Measurements from ENCODE around the gene DDX10. TPM values are rescaled to one million over a fixed set of nuclear protein-coding genes. Genes with fewer than 3 reads are reported as not detected.

DDX10 gene
- total RNA-seq, 2 experiments from 2014 or later, result 15.0 to 15.4 TPM

- H3K27ac ChIP-seq (ENCODE audit: low read depth in 1 of 2, low read length in 2 of 2), result no peak overlapping the region
- ChIA-PET POLR2A (no interaction called here), CTCF (no interaction called here)
- H3K27ac Mint-ChIP-seq, result no peak overlapping the region
- H3K9me3 Mint-ChIP-seq, result peaks cover 4% of the 10 kb centered on the region
- H3K36me3 ChIP-seq (ENCODE audit: insufficient read depth, low read length), result no peaks in the 10 kb centered on the region
- no peak overlapping the region for H3K4me3 ChIP-seq (ENCODE audit: low read length)
- no peak overlapping the region for H3K4me3 Mint-ChIP-seq
- no peak for DNase-seq
- H3K4me1 ChIP-seq (ENCODE audit: insufficient read depth, low read length), result no peaks in the 10 kb centered on the region
- intact Hi-C loops (cut with DNase I, micrococcal nuclease), result no loop called here
- ATAC-seq (ENCODE audit: poor library complexity), result no peak
- H3K27me3 ChIP-seq (ENCODE audit: control insufficient read depth in 1 of 2, insufficient read depth in 2 of 2, low read length in 2 of 2), result no peaks in the 10 kb centered on the region
- H3K4me1 Mint-ChIP-seq (ENCODE audit: low read depth), result peaks cover 8% of the 10 kb centered on the region
- no peaks in the 10 kb centered on the region for H3K27me3 Mint-ChIP-seq
- H3K36me3 Mint-ChIP-seq (ENCODE audit: low read depth), result peaks cover 15% of the 10 kb centered on the region
- TF ChIP-seq, protein P1, sequence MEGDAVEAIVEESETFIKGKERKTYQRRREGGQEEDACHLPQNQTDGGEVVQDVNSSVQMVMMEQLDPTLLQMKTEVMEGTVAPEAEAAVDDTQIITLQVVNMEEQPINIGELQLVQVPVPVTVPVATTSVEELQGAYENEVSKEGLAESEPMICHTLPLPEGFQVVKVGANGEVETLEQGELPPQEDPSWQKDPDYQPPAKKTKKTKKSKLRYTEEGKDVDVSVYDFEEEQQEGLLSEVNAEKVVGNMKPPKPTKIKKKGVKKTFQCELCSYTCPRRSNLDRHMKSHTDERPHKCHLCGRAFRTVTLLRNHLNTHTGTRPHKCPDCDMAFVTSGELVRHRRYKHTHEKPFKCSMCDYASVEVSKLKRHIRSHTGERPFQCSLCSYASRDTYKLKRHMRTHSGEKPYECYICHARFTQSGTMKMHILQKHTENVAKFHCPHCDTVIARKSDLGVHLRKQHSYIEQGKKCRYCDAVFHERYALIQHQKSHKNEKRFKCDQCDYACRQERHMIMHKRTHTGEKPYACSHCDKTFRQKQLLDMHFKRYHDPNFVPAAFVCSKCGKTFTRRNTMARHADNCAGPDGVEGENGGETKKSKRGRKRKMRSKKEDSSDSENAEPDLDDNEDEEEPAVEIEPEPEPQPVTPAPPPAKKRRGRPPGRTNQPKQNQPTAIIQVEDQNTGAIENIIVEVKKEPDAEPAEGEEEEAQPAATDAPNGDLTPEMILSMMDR (IDR thresholded peaks at IDR 0.05), result no peak
- no peaks in the 10 kb centered on the region for H3K9me3 ChIP-seq (ENCODE audit: control insufficient read depth in 1 of 2, insufficient read depth in 1 of 2, low read length in 2 of 2)
Observed at GRCh38 chr11:108826136-108826535, 161.3 kb downstream of the DDX10 start.

GRCh38 chr11:108835624-108836023 is 170.8 kb downstream of the DDX10 start:
- H3K9me3 Mint-ChIP-seq, result no peaks in the 10 kb centered on the region
- CTCF ChIA-PET, result no interaction called here

DNA sequence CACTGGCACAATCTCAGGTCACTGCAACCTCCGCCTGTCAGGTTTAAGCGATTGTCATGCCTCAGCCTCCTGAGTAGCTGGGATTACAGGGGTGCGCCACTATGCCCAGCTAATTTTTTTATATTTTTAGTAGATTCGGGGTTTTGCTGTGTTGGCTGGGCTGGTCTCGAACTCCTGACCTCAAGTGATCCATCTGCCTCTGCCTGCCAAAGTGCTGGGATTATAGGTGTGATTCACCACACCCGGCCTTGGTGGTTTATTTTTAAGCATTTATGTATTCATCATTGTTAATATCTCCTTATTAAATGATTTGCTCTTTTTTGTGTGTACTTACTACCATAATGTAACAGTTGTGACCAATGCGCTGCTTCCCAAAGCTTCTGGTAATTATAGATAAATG is 171.7 kb downstream of the DDX10 start:
- H3K27ac Mint-ChIP-seq, result no peak overlapping the region
- Histone ChIP-seq H3K9me3 (ENCODE audit: control insufficient read depth in 1 of 2, insufficient read depth in 1 of 2, low read length in 2 of 2) (no peaks in the 10 kb centered on the region), H3K27ac (ENCODE audit: low read depth in 1 of 2, low read length in 2 of 2) (no peak overlapping the region), H3K4me1 (ENCODE audit: insufficient read depth, low read length) (no peaks in the 10 kb centered on the region), H3K4me3 (ENCODE audit: low read length) (no peak overlapping the region), H3K36me3 (ENCODE audit: insufficient read depth, low read length) (peaks cover 16% of the 10 kb centered on the region), H3K27me3 (ENCODE audit: control insufficient read depth in 1 of 2, insufficient read depth in 2 of 2, low read length in 2 of 2) (no peaks in the 10 kb centered on the region)
- ChIA-PET POLR2A (interaction anchor here (0.8 kb wide), 1 partner anchor 22 kb away, joined by 4 read pairs; no protein-coding TSS in a partner anchor), CTCF (no interaction called here)
- no peaks in the 10 kb centered on the region for H3K9me3 Mint-ChIP-seq
- H3K36me3 Mint-ChIP-seq (ENCODE audit: low read depth), result peaks cover 35% of the 10 kb centered on the region
- H3K27me3 Mint-ChIP-seq, result no peaks in the 10 kb centered on the region
- intact Hi-C loops (cut with DNase I, micrococcal nuclease), result no loop called here
- ATAC-seq (ENCODE audit: poor library complexity) (no peak), DNase-seq (no peak)
- H3K4me3 Mint-ChIP-seq, result no peak overlapping the region
- peaks cover 5% of the 10 kb centered on the region for H3K4me1 Mint-ChIP-seq (ENCODE audit: low read depth)
- TF ChIP-seq, protein P1 (IDR thresholded peaks at IDR 0.05), result no peak

More at GRCh38 chr11:108835624-108836023, 170.8 kb downstream of the DDX10 start:
- DNase-seq (no peak), ATAC-seq (ENCODE audit: poor library complexity) (no peak)
- H3K27ac Mint-ChIP-seq, result no peak overlapping the region
- intact Hi-C loops (cut with DNase I, micrococcal nuclease), result no loop called here
- TF ChIP-seq, protein P1 (IDR thresholded peaks at IDR 0.05), result no peak
- peaks cover 5% of the 10 kb centered on the region for H3K4me1 Mint-ChIP-seq (ENCODE audit: low read depth)
- Histone ChIP-seq H3K27ac (ENCODE audit: low read depth in 1 of 2, low read length in 2 of 2) (no peak overlapping the region), H3K4me1 (ENCODE audit: insufficient read depth, low read length) (no peaks in the 10 kb centered on the region), H3K27me3 (ENCODE audit: control insufficient read depth in 1 of 2, insufficient read depth in 2 of 2, low read length in 2 of 2) (no peaks in the 10 kb centered on the region), H3K9me3 (ENCODE audit: control insufficient read depth in 1 of 2, insufficient read depth in 1 of 2, low read length in 2 of 2) (no peaks in the 10 kb centered on the region), H3K36me3 (ENCODE audit: insufficient read depth, low read length) (peaks cover 16% of the 10 kb centered on the region), H3K4me3 (ENCODE audit: low read length) (no peak overlapping the region)
- H3K27me3 Mint-ChIP-seq, result no peaks in the 10 kb centered on the region
- H3K4me3 Mint-ChIP-seq, result no peak overlapping the region
- POLR2A ChIA-PET, result interaction anchor here (0.8 kb wide), 1 partner anchor 21 kb away, joined by 4 read pairs; no protein-coding TSS in a partner anchor
- H3K36me3 Mint-ChIP-seq (ENCODE audit: low read depth), result peaks cover 27% of the 10 kb centered on the region

All from CD4-positive, alpha-beta T cell (primary cell).